GM23338 (cell line): ENCODE results near the gene DEPDC5.
"Not testable (repeated sequence)": the region's sequence is repeated elsewhere in the genome, so short reads cannot be mapped to it uniquely, and the experiment has no call there.

Source experiments
- CREB1 ChIP-seq: fragments of 250-450 bp; sonication (Bioruptor Pico); IDR thresholded peaks from 2 replicates; pipeline ENCODE4 v1.5.0; 2020; ENCODE audit warnings: low read depth, mild to moderate bottlenecking, moderate library complexity
- CTCF ChIP-seq, 2 experiments: fragments of 200-600 bp in 1 of 2; sonication (generic) in 1 of 2; conservative IDR thresholded peaks; 2 replicates each; pipeline versions ENCODE4 v1.5.1 to v1.6.1; 2016 to 2017; ENCODE audit warnings: antibody characterized with exemption in 2 of 2, low read depth in 2 of 2, mild to moderate bottlenecking in 2 of 2, moderate library complexity in 1 of 2
- EZH2 ChIP-seq: fragments of 200-600 bp; sonication (generic); IDR thresholded peaks from one replicate; pipeline ENCODE4 v1.8.0; 2017; ENCODE audit warnings: antibody characterized with exemption, mild to moderate bottlenecking, low read depth; ENCODE audit not compliant: unreplicated experiment
- EZH2phosphoT487 ChIP-seq: fragments of 200-600 bp; sonication (generic); IDR thresholded peaks from one replicate; pipeline ENCODE4 v1.8.1; 2018; ENCODE audit warnings: antibody characterized with exemption; ENCODE audit not compliant: unreplicated experiment
- JUNB ChIP-seq: IDR thresholded peaks from one replicate; pipeline ENCODE4 v1.6.1; 2016; ENCODE audit warnings: antibody characterized with exemption; ENCODE audit not compliant: unreplicated experiment
- POLR2AphosphoS5 ChIP-seq: IDR thresholded peaks from 2 replicates; pipeline ENCODE4 v1.6.1; 2016; ENCODE audit warnings: antibody characterized with exemption, low read depth
- STAT1 ChIP-seq: IDR thresholded peaks from one replicate; pipeline ENCODE4 v1.6.1; 2016; ENCODE audit warnings: antibody characterized with exemption; ENCODE audit not compliant: unreplicated experiment
- ZNF331 ChIP-seq: fragments of 250-450 bp; sonication (Bioruptor Pico); IDR thresholded peaks from 2 replicates; pipeline ENCODE4 v1.5.0; 2020; ENCODE audit warnings: low read depth, mild to moderate bottlenecking, moderate library complexity
- TF ChIP-seq, protein P1 (sequence below): IDR thresholded peaks from one replicate; pipeline ENCODE4 v1.6.1; 2018; ENCODE audit warnings: antibody characterized with exemption; ENCODE audit not compliant: unreplicated experiment
- TF ChIP-seq, protein P2 (sequence below): fragments of 250-450 bp; sonication (Bioruptor Pico); IDR thresholded peaks from 2 replicates; pipeline ENCODE4 v1.5.0; 2020; ENCODE audit warnings: mild to moderate bottlenecking, moderate library complexity
- TF ChIP-seq, protein P3 (sequence below): IDR thresholded peaks from 2 replicates; pipeline ENCODE4 v1.6.1; 2016; ENCODE audit warnings: antibody characterized with exemption

DNA sequence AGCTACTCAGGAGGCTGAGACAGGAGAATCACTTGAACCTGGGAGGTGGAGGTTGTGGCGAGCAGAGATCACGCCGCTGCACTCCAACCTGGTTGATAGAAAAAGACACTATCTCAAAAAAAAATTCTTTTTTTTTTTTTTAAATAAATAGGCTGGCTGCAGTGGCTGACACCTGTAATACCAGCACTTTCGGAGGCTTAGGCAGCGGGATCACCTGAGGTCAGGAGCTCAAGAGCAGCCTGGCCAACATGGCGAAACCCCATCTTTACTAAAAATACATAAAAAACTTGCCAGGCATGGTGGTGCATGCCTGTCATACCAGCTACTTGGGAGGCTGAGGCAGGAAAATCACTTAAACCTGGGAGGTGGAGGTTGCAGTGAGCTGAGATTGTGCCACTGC lies 47.0 kb downstream of the DEPDC5 start:
- not testable (repeated sequence) for TF ChIP-seq CTCF (conservative IDR thresholded peaks at IDR 0.05; ENCODE audit: low read depth in 2 of 2); EZH2; EZH2phosphoT487; JUNB; CREB1; POLR2AphosphoS5; ZNF331 (CRISPR knock-in tag); STAT1
- TF ChIP-seq, protein P1, sequence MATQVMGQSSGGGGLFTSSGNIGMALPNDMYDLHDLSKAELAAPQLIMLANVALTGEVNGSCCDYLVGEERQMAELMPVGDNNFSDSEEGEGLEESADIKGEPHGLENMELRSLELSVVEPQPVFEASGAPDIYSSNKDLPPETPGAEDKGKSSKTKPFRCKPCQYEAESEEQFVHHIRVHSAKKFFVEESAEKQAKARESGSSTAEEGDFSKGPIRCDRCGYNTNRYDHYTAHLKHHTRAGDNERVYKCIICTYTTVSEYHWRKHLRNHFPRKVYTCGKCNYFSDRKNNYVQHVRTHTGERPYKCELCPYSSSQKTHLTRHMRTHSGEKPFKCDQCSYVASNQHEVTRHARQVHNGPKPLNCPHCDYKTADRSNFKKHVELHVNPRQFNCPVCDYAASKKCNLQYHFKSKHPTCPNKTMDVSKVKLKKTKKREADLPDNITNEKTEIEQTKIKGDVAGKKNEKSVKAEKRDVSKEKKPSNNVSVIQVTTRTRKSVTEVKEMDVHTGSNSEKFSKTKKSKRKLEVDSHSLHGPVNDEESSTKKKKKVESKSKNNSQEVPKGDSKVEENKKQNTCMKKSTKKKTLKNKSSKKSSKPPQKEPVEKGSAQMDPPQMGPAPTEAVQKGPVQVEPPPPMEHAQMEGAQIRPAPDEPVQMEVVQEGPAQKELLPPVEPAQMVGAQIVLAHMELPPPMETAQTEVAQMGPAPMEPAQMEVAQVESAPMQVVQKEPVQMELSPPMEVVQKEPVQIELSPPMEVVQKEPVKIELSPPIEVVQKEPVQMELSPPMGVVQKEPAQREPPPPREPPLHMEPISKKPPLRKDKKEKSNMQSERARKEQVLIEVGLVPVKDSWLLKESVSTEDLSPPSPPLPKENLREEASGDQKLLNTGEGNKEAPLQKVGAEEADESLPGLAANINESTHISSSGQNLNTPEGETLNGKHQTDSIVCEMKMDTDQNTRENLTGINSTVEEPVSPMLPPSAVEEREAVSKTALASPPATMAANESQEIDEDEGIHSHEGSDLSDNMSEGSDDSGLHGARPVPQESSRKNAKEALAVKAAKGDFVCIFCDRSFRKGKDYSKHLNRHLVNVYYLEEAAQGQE = not testable (repeated sequence)
- TF ChIP-seq, protein P2, sequence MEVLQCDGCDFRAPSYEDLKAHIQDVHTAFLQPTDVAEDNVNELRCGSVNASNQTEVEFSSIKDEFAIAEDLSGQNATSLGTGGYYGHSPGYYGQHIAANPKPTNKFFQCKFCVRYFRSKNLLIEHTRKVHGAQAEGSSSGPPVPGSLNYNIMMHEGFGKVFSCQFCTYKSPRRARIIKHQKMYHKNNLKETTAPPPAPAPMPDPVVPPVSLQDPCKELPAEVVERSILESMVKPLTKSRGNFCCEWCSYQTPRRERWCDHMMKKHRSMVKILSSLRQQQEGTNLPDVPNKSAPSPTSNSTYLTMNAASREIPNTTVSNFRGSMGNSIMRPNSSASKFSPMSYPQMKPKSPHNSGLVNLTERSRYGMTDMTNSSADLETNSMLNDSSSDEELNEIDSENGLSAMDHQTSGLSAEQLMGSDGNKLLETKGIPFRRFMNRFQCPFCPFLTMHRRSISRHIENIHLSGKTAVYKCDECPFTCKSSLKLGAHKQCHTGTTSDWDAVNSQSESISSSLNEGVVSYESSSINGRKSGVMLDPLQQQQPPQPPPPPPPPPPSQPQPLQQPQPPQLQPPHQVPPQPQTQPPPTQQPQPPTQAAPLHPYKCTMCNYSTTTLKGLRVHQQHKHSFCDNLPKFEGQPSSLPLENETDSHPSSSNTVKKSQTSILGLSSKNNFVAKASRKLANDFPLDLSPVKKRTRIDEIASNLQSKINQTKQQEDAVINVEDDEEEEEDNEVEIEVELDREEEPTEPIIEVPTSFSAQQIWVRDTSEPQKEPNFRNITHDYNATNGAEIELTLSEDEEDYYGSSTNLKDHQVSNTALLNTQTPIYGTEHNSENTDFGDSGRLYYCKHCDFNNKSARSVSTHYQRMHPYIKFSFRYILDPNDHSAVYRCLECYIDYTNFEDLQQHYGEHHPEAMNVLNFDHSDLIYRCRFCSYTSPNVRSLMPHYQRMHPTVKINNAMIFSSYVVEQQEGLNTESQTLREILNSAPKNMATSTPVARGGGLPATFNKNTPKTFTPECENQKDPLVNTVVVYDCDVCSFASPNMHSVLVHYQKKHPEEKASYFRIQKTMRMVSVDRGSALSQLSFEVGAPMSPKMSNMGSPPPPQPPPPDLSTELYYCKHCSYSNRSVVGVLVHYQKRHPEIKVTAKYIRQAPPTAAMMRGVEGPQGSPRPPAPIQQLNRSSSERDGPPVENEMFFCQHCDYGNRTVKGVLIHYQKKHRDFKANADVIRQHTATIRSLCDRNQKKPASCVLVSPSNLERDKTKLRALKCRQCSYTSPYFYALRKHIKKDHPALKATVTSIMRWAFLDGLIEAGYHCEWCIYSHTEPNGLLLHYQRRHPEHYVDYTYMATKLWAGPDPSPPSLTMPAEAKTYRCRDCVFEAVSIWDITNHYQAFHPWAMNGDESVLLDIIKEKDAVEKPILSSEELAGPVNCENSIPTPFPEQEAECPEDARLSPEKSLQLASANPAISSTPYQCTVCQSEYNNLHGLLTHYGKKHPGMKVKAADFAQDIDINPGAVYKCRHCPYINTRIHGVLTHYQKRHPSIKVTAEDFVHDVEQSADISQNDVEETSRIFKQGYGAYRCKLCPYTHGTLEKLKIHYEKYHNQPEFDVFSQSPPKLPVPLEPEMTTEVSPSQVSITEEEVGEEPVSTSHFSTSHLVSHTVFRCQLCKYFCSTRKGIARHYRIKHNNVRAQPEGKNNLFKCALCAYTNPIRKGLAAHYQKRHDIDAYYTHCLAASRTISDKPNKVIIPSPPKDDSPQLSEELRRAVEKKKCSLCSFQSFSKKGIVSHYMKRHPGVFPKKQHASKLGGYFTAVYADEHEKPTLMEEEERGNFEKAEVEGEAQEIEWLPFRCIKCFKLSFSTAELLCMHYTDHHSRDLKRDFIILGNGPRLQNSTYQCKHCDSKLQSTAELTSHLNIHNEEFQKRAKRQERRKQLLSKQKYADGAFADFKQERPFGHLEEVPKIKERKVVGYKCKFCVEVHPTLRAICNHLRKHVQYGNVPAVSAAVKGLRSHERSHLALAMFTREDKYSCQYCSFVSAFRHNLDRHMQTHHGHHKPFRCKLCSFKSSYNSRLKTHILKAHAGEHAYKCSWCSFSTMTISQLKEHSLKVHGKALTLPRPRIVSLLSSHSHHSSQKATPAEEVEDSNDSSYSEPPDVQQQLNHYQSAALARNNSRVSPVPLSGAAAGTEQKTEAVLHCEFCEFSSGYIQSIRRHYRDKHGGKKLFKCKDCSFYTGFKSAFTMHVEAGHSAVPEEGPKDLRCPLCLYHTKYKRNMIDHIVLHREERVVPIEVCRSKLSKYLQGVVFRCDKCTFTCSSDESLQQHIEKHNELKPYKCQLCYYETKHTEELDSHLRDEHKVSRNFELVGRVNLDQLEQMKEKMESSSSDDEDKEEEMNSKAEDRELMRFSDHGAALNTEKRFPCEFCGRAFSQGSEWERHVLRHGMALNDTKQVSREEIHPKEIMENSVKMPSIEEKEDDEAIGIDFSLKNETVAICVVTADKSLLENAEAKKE = not testable (repeated sequence)
- TF ChIP-seq, protein P3, sequence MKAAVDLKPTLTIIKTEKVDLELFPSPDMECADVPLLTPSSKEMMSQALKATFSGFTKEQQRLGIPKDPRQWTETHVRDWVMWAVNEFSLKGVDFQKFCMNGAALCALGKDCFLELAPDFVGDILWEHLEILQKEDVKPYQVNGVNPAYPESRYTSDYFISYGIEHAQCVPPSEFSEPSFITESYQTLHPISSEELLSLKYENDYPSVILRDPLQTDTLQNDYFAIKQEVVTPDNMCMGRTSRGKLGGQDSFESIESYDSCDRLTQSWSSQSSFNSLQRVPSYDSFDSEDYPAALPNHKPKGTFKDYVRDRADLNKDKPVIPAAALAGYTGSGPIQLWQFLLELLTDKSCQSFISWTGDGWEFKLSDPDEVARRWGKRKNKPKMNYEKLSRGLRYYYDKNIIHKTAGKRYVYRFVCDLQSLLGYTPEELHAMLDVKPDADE = not testable (repeated sequence)
